Superior temporal gyrus (tissue), 1 donor: ENCODE measurements around the gene TAS2R1.

ENCODE experiments used
- DNase-seq: peaks from one replicate; pipeline ENCODE4 v3.0.0-alpha.2; 2016; ENCODE audit errors: extremely low spot score

Gene TAS2R1

GRCh38 chr5:9630251-9630650 is at the start of gene TAS2R1:
Gene TAS2R1, minus strand, starts transcription at chr5:9630351. Its CDS starts 319 bp downstream, at chr5:9630032.
- no peak for DNase-seq

GRCh38 chr5:9670371-9670770 is 40.2 kb upstream of the TAS2R1 start:
- peak; percentile 46 for DNase-seq

- no peak for DNase-seq
Observed at GRCh38 chr5:9667906-9668305, 37.8 kb upstream of the TAS2R1 start.

- no peak for DNase-seq
Observed at GRCh38 chr5:9663891-9664290, 33.7 kb upstream of the TAS2R1 start.

- DNase-seq, result no peak
Observed at GRCh38 chr5:9661316-9662015, 31.3 kb upstream of the TAS2R1 start.

GRCh38 chr5:9658706-9659105 is 28.6 kb upstream of the TAS2R1 start:
- DNase-seq, result no peak

- DNase-seq, result no peak
Observed at GRCh38 chr5:9657819-9658218, 27.7 kb upstream of the TAS2R1 start.

GRCh38 chr5:9655641-9656040 is 25.5 kb upstream of the TAS2R1 start:
- no peak for DNase-seq

GRCh38 chr5:9654886-9655285 is 24.7 kb upstream of the TAS2R1 start:
- no peak for DNase-seq

- DNase-seq, result peak; percentile 35
Observed at GRCh38 chr5:9653811-9654210, 23.7 kb upstream of the TAS2R1 start.

- no peak for DNase-seq
Observed at GRCh38 chr5:9653061-9653460, 22.9 kb upstream of the TAS2R1 start.

- DNase-seq, result no peak
Observed at GRCh38 chr5:9652295-9652694, 22.1 kb upstream of the TAS2R1 start.

- no peak for DNase-seq
Observed at GRCh38 chr5:9646843-9647242, 16.7 kb upstream of the TAS2R1 start.

GRCh38 chr5:9644630-9645029 is 14.5 kb upstream of the TAS2R1 start:
- DNase-seq, result no peak

GRCh38 chr5:9642621-9643020 is 12.5 kb upstream of the TAS2R1 start:
- no peak for DNase-seq

GRCh38 chr5:9641806-9642355 is 11.7 kb upstream of the TAS2R1 start:
- DNase-seq, result no peak

GRCh38 chr5:9632495-9632894 is 2.3 kb upstream of the TAS2R1 start:
- DNase-seq, result no peak

GRCh38 chr5:9627541-9627940 is 2.6 kb downstream of the TAS2R1 start:
- DNase-seq, result peak; percentile 43

GRCh38 chr5:9626955-9627354 is 3.2 kb downstream of the TAS2R1 start:
- no peak for DNase-seq

- no peak for DNase-seq
Observed at GRCh38 chr5:9625731-9626130, 4.4 kb downstream of the TAS2R1 start.

GRCh38 chr5:9625286-9625685 is 4.9 kb downstream of the TAS2R1 start:
- DNase-seq, result no peak

- DNase-seq, result no peak
Observed at GRCh38 chr5:9624196-9624947, 5.8 kb downstream of the TAS2R1 start.

- no peak for DNase-seq
Observed at GRCh38 chr5:9623661-9624060, 6.5 kb downstream of the TAS2R1 start.
